ENCODE measurements around the gene PCSK6. TPM values are rescaled to one million over a fixed set of nuclear protein-coding genes. Genes with fewer than 3 reads are reported as not detected.

Gene PCSK6
- total and polyA plus RNA-seq, 8 donors = 2.8 to 91.5 (median 17.8) TPM

DNA sequence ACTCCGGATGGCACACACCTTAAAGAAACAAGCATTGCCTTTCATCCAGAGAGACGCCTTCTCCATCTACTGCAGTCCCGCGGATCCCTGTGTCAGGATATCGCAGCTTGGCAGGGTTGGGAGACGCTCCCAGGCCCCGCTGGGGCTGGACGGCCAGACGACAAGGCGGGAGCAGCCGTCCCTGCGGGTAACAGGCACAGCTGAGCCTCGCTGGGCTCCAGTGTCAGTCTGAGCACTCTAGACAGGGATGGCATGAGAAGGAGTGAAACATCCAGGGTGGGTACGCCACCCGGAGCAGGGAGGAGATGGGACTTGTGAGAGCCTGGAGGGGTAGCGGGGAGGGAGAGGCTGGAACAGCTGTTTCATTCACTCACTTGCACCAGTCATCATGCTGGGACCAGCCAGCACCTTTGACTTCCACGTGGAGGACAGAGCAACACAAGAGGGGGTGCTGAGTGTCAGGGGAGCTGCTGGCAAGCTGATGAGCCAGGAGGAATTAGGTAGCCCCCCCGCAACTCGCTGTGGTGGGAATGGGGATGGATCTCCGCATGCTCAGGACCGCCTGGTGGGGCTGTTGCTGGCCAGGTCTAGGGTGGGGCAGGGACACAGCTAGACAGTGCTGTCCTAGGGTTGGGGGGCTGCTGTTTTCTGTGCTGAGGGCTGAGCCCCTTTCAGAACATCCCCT, 162.9 kb downstream of the PCSK6 start:
- Histone ChIP-seq H3K27ac (no peak overlapping the region), H3K9me3 (no peaks in the 10 kb centered on the region), H3K4me1 (peaks cover 0 to 4% (median 0%) of the 10 kb centered on the region in 4 donors), H3K27me3 (peaks cover 0 to 24% (median 0%) of the 10 kb centered on the region in 3 donors), H3K4me3 (no peak overlapping the region), H3K36me3 (peaks cover 0 to 55% (median 0%) of the 10 kb centered on the region in 4 donors)
- 86 to 92% (median 89%) methylated on average over 17 to 21 of the region's 21 CpGs for WGBS, 5 donors
- TF ChIP-seq POLR2A (IDR thresholded peaks at IDR 0.05) = no peak
- TF ChIP-seq, protein P1, sequence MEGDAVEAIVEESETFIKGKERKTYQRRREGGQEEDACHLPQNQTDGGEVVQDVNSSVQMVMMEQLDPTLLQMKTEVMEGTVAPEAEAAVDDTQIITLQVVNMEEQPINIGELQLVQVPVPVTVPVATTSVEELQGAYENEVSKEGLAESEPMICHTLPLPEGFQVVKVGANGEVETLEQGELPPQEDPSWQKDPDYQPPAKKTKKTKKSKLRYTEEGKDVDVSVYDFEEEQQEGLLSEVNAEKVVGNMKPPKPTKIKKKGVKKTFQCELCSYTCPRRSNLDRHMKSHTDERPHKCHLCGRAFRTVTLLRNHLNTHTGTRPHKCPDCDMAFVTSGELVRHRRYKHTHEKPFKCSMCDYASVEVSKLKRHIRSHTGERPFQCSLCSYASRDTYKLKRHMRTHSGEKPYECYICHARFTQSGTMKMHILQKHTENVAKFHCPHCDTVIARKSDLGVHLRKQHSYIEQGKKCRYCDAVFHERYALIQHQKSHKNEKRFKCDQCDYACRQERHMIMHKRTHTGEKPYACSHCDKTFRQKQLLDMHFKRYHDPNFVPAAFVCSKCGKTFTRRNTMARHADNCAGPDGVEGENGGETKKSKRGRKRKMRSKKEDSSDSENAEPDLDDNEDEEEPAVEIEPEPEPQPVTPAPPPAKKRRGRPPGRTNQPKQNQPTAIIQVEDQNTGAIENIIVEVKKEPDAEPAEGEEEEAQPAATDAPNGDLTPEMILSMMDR (IDR thresholded peaks at IDR 0.05) = no peak
- no peak for TF ChIP-seq POLR2AphosphoS5 (IDR thresholded peaks at IDR 0.05)
- no peak for TF ChIP-seq EP300 (IDR thresholded peaks at IDR 0.05)
- intact Hi-C loops (cut with DNase I; ENCODE audit: low total_unique reads) = no loop called here
- DNase-seq = no peak

DNA sequence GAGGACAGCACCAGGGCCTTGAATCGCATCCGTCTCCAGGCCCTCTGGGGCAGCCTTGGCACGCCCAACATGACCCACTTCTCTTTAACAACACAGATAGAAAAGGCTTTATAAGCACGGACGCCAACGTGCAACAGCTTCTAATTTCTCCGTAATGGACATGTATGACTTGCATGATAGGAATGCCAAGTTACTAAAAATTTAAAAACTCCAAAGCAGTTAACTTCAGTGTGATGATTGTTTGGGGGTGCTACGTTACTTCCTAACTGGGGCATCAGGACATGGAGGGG, 163.5 kb downstream of the PCSK6 start:
- 90 to 96% (median 93%) methylated on average over 8 of the region's 8 CpGs for WGBS, 5 donors
- intact Hi-C loops (cut with DNase I; ENCODE audit: low total_unique reads) = no loop called here
- no peak overlapping the region for H3K27ac ChIP-seq
- no peaks in the 10 kb centered on the region for H3K9me3 ChIP-seq
- H3K4me1 ChIP-seq = peaks cover 0 to 4% (median 0%) of the 10 kb centered on the region in 4 donors
- peaks cover 0 to 24% (median 0%) of the 10 kb centered on the region in 3 donors for H3K27me3 ChIP-seq
- DNase-seq = no peak
- H3K4me3 ChIP-seq = no peak overlapping the region
- H3K36me3 ChIP-seq = peaks cover 0 to 49% (median 0%) of the 10 kb centered on the region in 4 donors
- TF ChIP-seq POLR2A (IDR thresholded peaks at IDR 0.05) (no peak), EP300 (IDR thresholded peaks at IDR 0.05) (no peak), POLR2AphosphoS5 (IDR thresholded peaks at IDR 0.05) (no peak)
- TF ChIP-seq, protein P1 (IDR thresholded peaks at IDR 0.05) = no peak

DNA sequence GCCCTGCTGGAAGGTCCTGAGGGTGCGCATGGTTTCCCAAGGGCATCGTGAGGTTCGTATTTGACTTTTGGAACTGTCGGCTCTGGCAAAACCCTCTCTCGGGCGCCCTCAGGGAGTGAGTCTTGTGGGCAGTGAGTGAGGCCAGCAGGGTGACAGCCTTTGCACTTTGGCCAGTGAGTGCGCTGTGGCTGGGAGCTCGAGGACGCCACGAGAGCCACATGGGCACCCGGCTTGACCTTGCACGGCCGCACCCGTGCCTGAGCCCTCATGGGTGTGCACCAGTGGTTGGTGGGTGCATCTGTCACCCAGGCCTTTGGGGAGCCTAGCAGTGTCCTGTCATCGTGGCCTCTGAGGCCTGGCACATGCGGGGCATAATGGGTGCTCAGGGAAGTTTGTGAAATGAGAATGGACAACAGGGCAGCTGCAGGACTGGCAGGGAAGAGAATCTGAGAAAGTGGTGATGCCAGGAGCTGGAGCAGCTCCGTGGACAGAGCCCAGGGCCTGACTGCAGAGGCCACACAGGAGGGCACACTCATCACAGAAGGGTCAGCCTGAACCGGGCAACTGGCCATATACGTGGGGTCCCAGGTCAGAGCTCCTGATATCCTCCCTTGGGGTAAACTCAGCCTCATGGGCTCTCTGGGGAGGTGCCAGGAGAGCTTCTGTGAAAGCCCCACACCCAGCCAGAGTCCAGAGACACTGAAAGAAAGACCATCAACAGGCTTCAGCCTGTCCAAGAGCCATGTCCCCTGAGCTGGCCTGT, 164.1 kb downstream of the PCSK6 start:
- no peak for DNase-seq
- Histone ChIP-seq H3K9me3 (no peaks in the 10 kb centered on the region), H3K36me3 (peaks cover 0 to 48% (median 0%) of the 10 kb centered on the region in 4 donors), H3K4me3 (no peak overlapping the region), H3K4me1 (peaks cover 0 to 4% (median 0%) of the 10 kb centered on the region in 4 donors), H3K27ac (no peak overlapping the region), H3K27me3 (peaks cover 0 to 24% (median 0%) of the 10 kb centered on the region in 3 donors)
- WGBS, 5 donors = 84 to 92% (median 89%) methylated on average over 7 to 19 of the region's 19 CpGs
- intact Hi-C loops (cut with DNase I; ENCODE audit: low total_unique reads) = no loop called here
- TF ChIP-seq POLR2A (IDR thresholded peaks at IDR 0.05) = no peak
- TF ChIP-seq, protein P1 (IDR thresholded peaks at IDR 0.05) = no peak
- no peak for TF ChIP-seq POLR2AphosphoS5 (IDR thresholded peaks at IDR 0.05)
- no peak for TF ChIP-seq EP300 (IDR thresholded peaks at IDR 0.05)

DNA sequence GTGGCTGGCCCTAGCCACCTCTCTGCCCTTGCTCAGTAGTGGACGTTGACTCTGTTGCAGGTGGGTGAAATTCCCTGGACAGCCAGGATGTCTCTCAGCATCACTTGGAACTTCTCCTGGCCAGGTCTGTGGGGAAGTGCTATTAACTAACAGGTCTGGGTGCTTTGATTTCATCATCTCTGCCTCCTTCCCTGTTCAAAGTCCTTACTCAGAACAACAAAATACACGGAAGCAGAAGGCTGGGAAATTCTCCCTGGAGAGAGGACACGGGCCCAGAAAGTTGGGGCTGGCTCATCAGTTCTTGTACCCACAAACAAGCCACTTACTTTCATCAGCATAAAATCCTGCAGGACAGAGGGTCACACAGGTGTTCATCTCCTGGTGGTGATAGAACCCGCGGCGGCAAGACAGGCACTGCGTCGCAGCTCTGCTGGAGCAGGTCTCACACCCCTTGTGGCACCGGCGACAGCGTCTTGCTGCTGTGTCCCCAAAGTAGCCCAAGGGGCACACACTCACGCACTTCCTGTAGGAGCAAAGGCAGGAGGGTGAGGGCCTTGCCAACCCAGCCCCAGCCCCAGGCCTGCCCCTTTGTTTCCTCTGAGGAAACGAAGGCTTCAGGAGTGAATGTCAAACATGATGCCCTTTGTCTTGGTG, 164.9 kb downstream of the PCSK6 start:
- Histone ChIP-seq H3K9me3 (no peaks in the 10 kb centered on the region), H3K27ac (peak overlapping the region in 1 of 5 donors; percentile 17), H3K4me1 (peaks cover 0 to 4% (median 0%) of the 10 kb centered on the region in 4 donors), H3K36me3 (peaks cover 0 to 48% (median 0%) of the 10 kb centered on the region in 4 donors), H3K4me3 (no peak overlapping the region), H3K27me3 (peaks cover 0 to 24% (median 0%) of the 10 kb centered on the region in 3 donors)
- WGBS, 5 donors = 73 to 84% (median 81%) methylated on average over 13 of the region's 13 CpGs
- TF ChIP-seq EP300 (IDR thresholded peaks at IDR 0.05) (no peak), POLR2A (IDR thresholded peaks at IDR 0.05) (no peak), POLR2AphosphoS5 (IDR thresholded peaks at IDR 0.05) (no peak)
- TF ChIP-seq, protein P1 (IDR thresholded peaks at IDR 0.05) = no peak
- intact Hi-C loops (cut with DNase I; ENCODE audit: low total_unique reads) = no loop called here
- DNase-seq = peak in 1 of 2 donors; percentile 50

Data from stomach (tissue), 9 donors.